Measurements from ENCODE around the gene SGCE. TPM values are rescaled to one million over a fixed set of nuclear protein-coding genes. Genes with fewer than 3 reads are reported as not detected.

Gene SGCE
- total and polyA plus RNA-seq, 2 experiments from 2014 or later = 46.1 to 54.8 TPM

- no peak for TF ChIP-seq CTCF (conservative IDR thresholded peaks at IDR 0.05; ENCODE audit: low read depth in 2 of 2)
Observed at GRCh38 chr7:94671444-94672235, 15.7 kb upstream of the SGCE start (continued).

DNA sequence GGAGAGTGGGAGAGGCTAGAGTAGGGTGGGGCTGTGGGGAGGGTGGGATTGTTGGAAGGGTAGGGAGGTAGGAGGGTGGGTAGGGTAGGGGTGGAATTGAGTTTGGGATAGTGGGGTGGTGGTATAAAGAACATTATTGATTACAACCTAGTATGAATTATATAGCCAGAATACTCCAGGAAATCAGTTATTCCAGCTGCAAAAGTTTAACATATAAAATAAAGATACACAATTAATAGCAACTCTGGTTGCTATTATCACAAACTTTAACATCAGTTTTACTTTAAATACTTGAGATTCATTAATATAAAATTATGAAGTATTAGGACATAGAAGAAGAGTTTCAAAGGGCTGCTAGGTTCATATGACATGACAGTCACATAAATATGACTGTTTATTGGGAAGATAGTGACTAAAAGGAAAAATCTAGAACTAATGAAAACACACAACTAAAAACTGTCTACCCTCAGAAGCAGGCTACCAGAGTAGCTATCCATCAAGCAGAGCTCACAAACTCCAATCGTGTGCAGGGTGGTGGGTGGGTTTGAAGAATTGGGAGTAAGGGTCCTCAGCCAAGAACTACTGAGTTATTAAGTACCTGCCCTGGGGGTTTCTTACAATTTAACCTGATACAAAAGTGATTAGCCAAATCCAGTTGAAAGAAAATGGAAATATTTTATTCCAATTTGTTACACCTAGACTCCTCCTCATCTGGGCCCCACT is 14.0 kb upstream of the SGCE start:
- ATAC-seq = no peak
- Histone ChIP-seq H3K27ac (ENCODE audit: low read depth) (no peak overlapping the region), H3F3A (replicated peaks; ENCODE audit: low read depth) (no peaks in the 10 kb centered on the region), H3K27me3 (ENCODE audit: insufficient read depth) (no peaks in the 10 kb centered on the region), H3K79me2 (replicated peaks; ENCODE audit: insufficient read depth) (no peaks in the 10 kb centered on the region), H2AFZ (no peak overlapping the region), H3K4me3 (no peak overlapping the region), H3K9me2 (ENCODE audit: insufficient read depth) (peaks cover 8% of the 10 kb centered on the region), H3K4me1 (ENCODE audit: insufficient read depth) (no peaks in the 10 kb centered on the region), H3K36me3 (ENCODE audit: insufficient read depth) (no peaks in the 10 kb centered on the region), H4K20me1 (replicated peaks; ENCODE audit: insufficient read depth) (no peaks in the 10 kb centered on the region), H3K4me2 (no peak overlapping the region)
- peaks cover 13% of the 10 kb centered on the region for H3K36me3 Mint-ChIP-seq (ENCODE audit: low read depth)
- H3K27me3 Mint-ChIP-seq (ENCODE audit: insufficient read depth, low read depth, poor library complexity) = no peaks in the 10 kb centered on the region
- TF ChIP-seq NANOG (IDR thresholded peaks at IDR 0.05; ENCODE audit: borderline replicate concordance) (no peak), STAT1 (IDR thresholded peaks at IDR 0.05; ENCODE audit: unreplicated experiment) (no peak), POLR2AphosphoS5 (IDR thresholded peaks at IDR 0.05; ENCODE audit: low read depth) (no peak)
- no peak overlapping the region for H3K4me3 Mint-ChIP-seq
- peaks cover under 1% of the 10 kb centered on the region; the same call in 1 of the 3 replicates for H3K9me3 Mint-ChIP-seq
- H3K27ac Mint-ChIP-seq = no peak overlapping the region
- no peak for DNase-seq (ENCODE audit: low spot score)
- H3K4me1 Mint-ChIP-seq = no peaks in the 10 kb centered on the region; the same call in 2 of the 3 replicates

DNA sequence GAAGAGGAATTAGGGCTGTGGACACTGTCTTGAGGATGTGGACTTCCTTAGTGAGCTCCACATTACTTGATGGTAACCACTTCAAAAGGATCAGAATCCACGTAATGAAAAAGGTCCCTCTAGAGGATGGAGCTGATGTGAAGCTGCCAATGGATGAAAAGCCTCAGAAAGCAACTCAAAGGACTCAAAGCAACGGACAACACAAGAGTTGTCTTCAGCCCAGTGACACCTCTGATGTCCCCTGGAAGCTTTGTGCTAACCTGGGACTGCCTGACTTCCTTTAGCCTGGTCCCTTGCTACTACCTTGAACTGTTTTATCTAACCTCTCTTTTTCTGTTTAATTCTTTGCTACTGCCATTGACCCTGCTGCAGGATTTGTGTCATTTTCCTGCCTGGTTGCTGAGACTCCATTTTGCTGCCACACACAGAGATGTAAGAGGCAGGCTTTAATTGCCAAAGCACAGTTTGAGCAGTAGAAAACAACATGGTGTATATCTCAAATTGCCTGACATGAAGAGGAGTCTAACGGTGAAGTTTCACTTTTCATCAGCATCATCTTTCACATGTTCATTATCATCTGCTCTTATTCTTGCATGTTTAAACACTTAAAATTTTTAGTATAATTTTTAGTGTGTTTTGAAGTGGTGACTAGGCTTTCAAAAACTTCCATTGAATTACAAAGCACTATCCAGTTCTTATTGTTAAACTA is 11.1 kb upstream of the SGCE start:
- peaks cover 14% of the 10 kb centered on the region for H3K9me3 Mint-ChIP-seq
- H3K4me3 Mint-ChIP-seq = no peak overlapping the region
- Histone ChIP-seq H3K9me2 (ENCODE audit: insufficient read depth) (peaks cover 10% of the 10 kb centered on the region), H3K27me3 (ENCODE audit: insufficient read depth) (no peaks in the 10 kb centered on the region), H3K4me3 (no peak overlapping the region), H3K4me1 (ENCODE audit: insufficient read depth) (no peaks in the 10 kb centered on the region), H3K27ac (ENCODE audit: low read depth) (no peak overlapping the region), H3K4me2 (no peak overlapping the region), H3F3A (replicated peaks; ENCODE audit: low read depth) (no peaks in the 10 kb centered on the region), H3K36me3 (ENCODE audit: insufficient read depth) (no peaks in the 10 kb centered on the region), H3K79me2 (replicated peaks; ENCODE audit: insufficient read depth) (peaks cover 11% of the 10 kb centered on the region), H4K20me1 (replicated peaks; ENCODE audit: insufficient read depth) (no peaks in the 10 kb centered on the region), H2AFZ (no peak overlapping the region)
- no peaks in the 10 kb centered on the region for H3K27me3 Mint-ChIP-seq (ENCODE audit: insufficient read depth, low read depth, poor library complexity)
- no peak for TF ChIP-seq JUNB (IDR thresholded peaks at IDR 0.05; ENCODE audit: unreplicated experiment)
- TF ChIP-seq EZH2 (IDR thresholded peaks at IDR 0.05; ENCODE audit: low read depth, unreplicated experiment) = no peak
- no peak for TF ChIP-seq ZNF331 (CRISPR knock-in tag; IDR thresholded peaks at IDR 0.05; ENCODE audit: low read depth)
- TF ChIP-seq POLR2AphosphoS5 (IDR thresholded peaks at IDR 0.05; ENCODE audit: low read depth) = no peak
- no peak for TF ChIP-seq EZH2phosphoT487 (IDR thresholded peaks at IDR 0.05; ENCODE audit: unreplicated experiment)
- H3K27ac Mint-ChIP-seq = no peak overlapping the region
- H3K4me1 Mint-ChIP-seq = peaks cover 8% of the 10 kb centered on the region; the same call in 1 of the 3 replicates
- no peak for DNase-seq (ENCODE audit: low spot score)
- peaks cover 33% of the 10 kb centered on the region for H3K36me3 Mint-ChIP-seq (ENCODE audit: low read depth)
- ATAC-seq = no peak

All from GM23338 (cell line).